SK-N-SH (cell line): ENCODE results near the gene RELT. TPM values are rescaled to one million over a fixed set of nuclear protein-coding genes. Genes with fewer than 3 reads are reported as not detected.

Experiments
- CTCF ChIA-PET: fragments of 300-600, 350-600 bp; formaldehyde crosslinking; extraction: SDS; loops from one replicate; lab custom pipeline; 2021; lab: Yijun Ruan, JAX
- POLR2A ChIA-PET: fragments of 350-600 bp; sonication (Branson Sonifier 250); formaldehyde crosslinking; extraction: SDS; loops from one replicate; lab custom pipeline; 2020; ENCODE audit warnings: antibody characterized with exemption, inconsistent platforms; lab: Yijun Ruan, JAX
- DNase-seq: peaks from one replicate; pipeline ENCODE4 v3.0.0; 2012
- H2AFZ ChIP-seq: fragments of 200-600 bp; sonication (generic); 2 replicates; pipeline ENCODE4 v1.8.1; 2016; ENCODE audit warnings: antibody characterized with exemption, mild to moderate bottlenecking, low read depth
- H3F3A ChIP-seq: fragments of 200-600 bp; sonication (generic); replicated peaks from 2 replicates; pipeline ENCODE3; 2016; ENCODE audit warnings: antibody characterized with exemption, mild to moderate bottlenecking; ENCODE audit not compliant: insufficient read depth
- H3K27ac ChIP-seq, 2 experiments: fragments of 200-500 bp in 1 of 2; fragments of 200-600 bp in 1 of 2; sonication (Bioruptor generic) in 1 of 2; sonication (generic), shearing (Covaris generic) in 1 of 2; 2 replicates each; pipeline versions ENCODE4 v1.5.1 to v1.6.1; 2014 to 2016; ENCODE audit warnings: low read depth in 2 of 2, inconsistent platforms in 1 of 2, low read length in 1 of 2, mild to moderate bottlenecking in 1 of 2, mixed read lengths in 1 of 2
- H3K27me3 ChIP-seq: fragments of 200-600 bp; sonication (generic), shearing (Covaris generic); 2 replicates; pipeline ENCODE4 v1.6.1; 2016; ENCODE audit warnings: mixed run types; ENCODE audit not compliant: insufficient read depth
- H3K36me3 ChIP-seq, 2 experiments: fragments of 200-500 bp in 1 of 2; fragments of 200-600 bp in 1 of 2; sonication (Bioruptor generic) in 1 of 2; sonication (generic) in 1 of 2; replicated peaks in 1 of 2; 2 replicates each; pipeline versions ENCODE3 to v1.5.1; 2014 to 2016; ENCODE audit warnings: low read length in 1 of 2, mild to moderate bottlenecking in 1 of 2; ENCODE audit not compliant: insufficient read depth in 2 of 2, control insufficient read depth in 1 of 2
- H3K4me1 ChIP-seq, 2 experiments: fragments of 200-500 bp in 1 of 2; fragments of 200-600 bp in 1 of 2; sonication (Bioruptor generic) in 1 of 2; sonication (generic), shearing (Covaris generic) in 1 of 2; 2 replicates each; pipeline versions ENCODE4 v1.5.1 to v1.6.1; 2014 to 2016; ENCODE audit warnings: low read depth in 1 of 2, low read length in 1 of 2, mixed run types in 1 of 2; ENCODE audit not compliant: insufficient read depth in 2 of 2, control insufficient read depth in 1 of 2
- H3K4me2 ChIP-seq: fragments of 200-600 bp; sonication (generic), shearing (Covaris generic); 2 replicates; pipeline ENCODE4 v1.6.1; 2017; ENCODE audit warnings: mixed run types
- H3K4me3 ChIP-seq, 2 experiments: fragments of 200-500 bp in 1 of 2; fragments of 200-600 bp in 1 of 2; sonication (Bioruptor generic) in 1 of 2; sonication (generic), shearing (Covaris generic) in 1 of 2; 2 replicates each; pipeline versions ENCODE4 v1.5.1 to v1.8.1; 2014 to 2016; ENCODE audit warnings: low read depth in 2 of 2, inconsistent platforms in 1 of 2, low read length in 1 of 2, mild to moderate bottlenecking in 1 of 2, mixed read lengths in 1 of 2, moderate library complexity in 1 of 2
- H3K79me2 ChIP-seq: fragments of 200-600 bp; sonication (generic); 2 replicates; pipeline ENCODE4 v1.8.1; 2017; ENCODE audit warnings: mild to moderate bottlenecking; ENCODE audit not compliant: insufficient read depth
- H3K9ac ChIP-seq: fragments of 200-600 bp; sonication (generic); 2 replicates; pipeline ENCODE4 v1.6.1; 2017; ENCODE audit warnings: mixed run types
- H3K9me2 ChIP-seq: fragments of 200-600 bp; sonication (generic); 2 replicates; pipeline ENCODE4 v1.6.1; 2017; ENCODE audit warnings: mixed run types
- H3K9me3 ChIP-seq: fragments of 200-600 bp; sonication (generic); 2 replicates; pipeline ENCODE4 v1.6.1; 2017; ENCODE audit warnings: mixed run types, mild to moderate bottlenecking, moderate library complexity
- H4K20me1 ChIP-seq: fragments of 200-600 bp; sonication (generic); 2 replicates; pipeline ENCODE4 v1.6.1; 2017; ENCODE audit warnings: mild to moderate bottlenecking, mixed run types; ENCODE audit not compliant: insufficient read depth
- FOSL2 ChIP-seq: IDR thresholded peaks from 2 replicates; pipeline ENCODE4 v1.4.0; 2012; ENCODE audit warnings: low read depth, mild to moderate bottlenecking, moderate library complexity, borderline replicate concordance
- FOXJ3 ChIP-seq: sonication (generic); formaldehyde crosslinking; IDR thresholded peaks from 2 replicates; pipeline ENCODE4 v1.5.1; 2020; ENCODE audit warnings: mild to moderate bottlenecking, missing genetic modification reagents
- GABPA ChIP-seq: IDR thresholded peaks from 2 replicates; pipeline ENCODE4 v1.4.0; 2012; ENCODE audit warnings: low read depth, mild to moderate bottlenecking
- GATA2 ChIP-seq: sonication (generic); formaldehyde crosslinking; IDR thresholded peaks from 2 replicates; pipeline ENCODE4 v1.5.0; 2020; ENCODE audit warnings: mild to moderate bottlenecking, missing genetic modification reagents
- MEF2A ChIP-seq: IDR thresholded peaks from 2 replicates; pipeline ENCODE4 v1.4.0; 2012; ENCODE audit warnings: low read depth, borderline replicate concordance
- NFIC ChIP-seq: IDR thresholded peaks from 2 replicates; pipeline ENCODE4 v1.4.0; 2012; ENCODE audit warnings: borderline replicate concordance
- NRF1 ChIP-seq: IDR thresholded peaks from 2 replicates; pipeline ENCODE4 v1.6.1; 2012; ENCODE audit warnings: low read depth, mild to moderate bottlenecking, low read length
- RXRA ChIP-seq: IDR thresholded peaks from 2 replicates; pipeline ENCODE4 v1.4.0; 2012; ENCODE audit warnings: low read depth, mild to moderate bottlenecking, borderline replicate concordance
- TCF12 ChIP-seq: IDR thresholded peaks from 2 replicates; pipeline ENCODE4 v1.4.0; 2012
- whole genome bisulfite sequencing: methylation state at CpG from one replicate; pipeline ENCODE4 v1.1.6; 2017; ENCODE audit warnings: low lambda C conversion rate; 5-methylcytosine and 5-hydroxymethylcytosine counted together
- polyA plus RNA-seq, 3 experiments: library from polyadenylated mRNA; depleted of rRNA; stranded (reverse); fragments of >200 nt; gene quantifications; 2 replicates each; pipeline ENCODE4 v1.2.3, GENCODE V29; 2012
- TF ChIP-seq, protein P1 (sequence below): IDR thresholded peaks from 2 replicates; pipeline ENCODE4 v1.4.0; 2012; ENCODE audit warnings: low read depth, borderline replicate concordance
- TF ChIP-seq, protein P2 (sequence below): IDR thresholded peaks from 2 replicates; pipeline ENCODE4 v1.4.0; 2012; ENCODE audit warnings: low read depth
- TF ChIP-seq, protein P3 (sequence below): IDR thresholded peaks from 2 replicates; pipeline ENCODE4 v1.6.1; 2012; ENCODE audit warnings: mild to moderate bottlenecking, low read depth, low read length, moderate library complexity
- TF ChIP-seq, protein P4 (sequence below): IDR thresholded peaks from 2 replicates; pipeline ENCODE4; 2012

The RELT gene
- polyA plus RNA-seq, 1 of the 3 experiments (the other 2 are of a cell fraction), result 4.3 TPM

DNA sequence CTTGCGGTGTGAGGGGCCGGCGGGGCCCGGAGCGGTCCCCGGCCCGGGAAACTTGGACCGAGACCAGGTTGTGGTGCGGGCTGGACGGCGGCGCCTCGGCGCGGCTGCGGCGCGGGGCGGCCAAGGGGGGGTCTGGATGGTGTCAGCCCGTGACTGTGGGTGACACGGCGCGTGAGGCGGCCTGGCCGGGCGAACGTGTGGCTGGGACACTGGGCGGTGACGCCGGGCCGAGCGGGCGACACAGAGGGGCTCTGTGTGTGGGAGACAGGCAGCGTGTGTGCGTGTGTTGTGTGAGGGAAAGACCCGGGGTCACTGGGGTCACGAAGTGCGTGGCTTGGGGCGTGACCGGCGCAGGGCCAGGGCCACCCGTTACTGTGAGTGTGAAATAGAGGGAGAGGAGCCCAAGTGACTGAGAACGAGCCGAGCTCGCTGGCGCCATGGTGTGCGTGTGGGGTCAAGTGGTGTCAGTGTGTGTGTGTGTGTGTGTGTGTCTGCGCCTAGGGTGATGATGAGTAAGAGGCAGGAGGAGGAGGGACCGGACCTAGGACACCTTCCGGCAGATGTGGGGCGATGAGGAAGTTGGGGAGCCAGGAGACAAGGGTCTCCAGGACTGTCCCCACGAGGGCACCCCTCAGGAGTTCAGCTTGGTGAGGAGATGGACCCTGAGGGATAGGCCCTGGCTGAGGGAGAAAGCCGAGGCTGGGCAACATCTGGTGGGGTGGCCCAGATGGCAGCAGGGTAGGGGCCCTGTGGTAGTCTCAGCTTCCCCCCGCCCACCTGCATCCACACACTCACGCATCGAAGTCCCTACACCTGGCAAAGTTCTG is 817 bp downstream of the RELT start (continued):
- TF ChIP-seq RXRA, result no peak
- TF ChIP-seq, protein P1, sequence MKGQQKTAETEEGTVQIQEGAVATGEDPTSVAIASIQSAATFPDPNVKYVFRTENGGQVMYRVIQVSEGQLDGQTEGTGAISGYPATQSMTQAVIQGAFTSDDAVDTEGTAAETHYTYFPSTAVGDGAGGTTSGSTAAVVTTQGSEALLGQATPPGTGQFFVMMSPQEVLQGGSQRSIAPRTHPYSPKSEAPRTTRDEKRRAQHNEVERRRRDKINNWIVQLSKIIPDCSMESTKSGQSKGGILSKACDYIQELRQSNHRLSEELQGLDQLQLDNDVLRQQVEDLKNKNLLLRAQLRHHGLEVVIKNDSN, result no peak

DNA sequence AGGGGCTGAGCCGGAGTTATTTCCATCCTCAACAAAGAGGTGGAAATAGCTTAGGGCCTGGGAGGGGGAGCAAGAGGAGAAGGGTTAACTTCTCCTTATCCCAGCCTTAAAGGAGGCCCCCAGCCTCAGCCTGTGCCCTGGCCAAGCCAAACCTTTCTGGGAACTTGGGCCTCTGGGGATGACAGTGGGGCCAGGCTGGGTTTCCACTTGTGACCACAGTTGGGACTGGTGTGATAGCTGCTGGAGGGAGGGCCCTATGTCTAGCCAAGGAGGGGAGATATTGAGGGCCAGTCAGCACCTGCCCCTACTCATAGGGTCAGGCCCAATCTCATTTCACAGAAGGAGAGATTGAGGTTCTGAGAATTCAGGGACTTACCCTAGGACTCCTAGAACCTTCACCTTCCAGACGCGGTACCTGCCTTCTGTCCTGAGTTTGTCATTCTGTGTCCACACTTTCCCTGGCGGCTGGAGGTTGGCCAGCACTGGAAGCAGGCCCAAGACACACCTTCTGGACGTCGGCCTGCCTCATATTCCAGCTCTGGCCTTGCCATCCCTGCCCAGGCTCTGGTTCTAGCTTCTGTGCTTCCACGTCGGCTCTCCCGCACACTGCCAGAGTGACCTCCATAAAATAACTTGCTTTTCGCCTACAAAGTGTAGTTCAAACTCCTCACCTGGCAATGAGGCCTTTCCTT is 3.1 kb downstream of the RELT start:
- H3K79me2 ChIP-seq, result peaks cover 53% of the 10 kb centered on the region
- H3F3A ChIP-seq, result no peaks in the 10 kb centered on the region
- no peak for DNase-seq
- no peak overlapping the region for H3K9ac ChIP-seq
- H4K20me1 ChIP-seq, result peaks cover 19% of the 10 kb centered on the region; the same call in 1 of the 2 replicates
- no peaks in the 10 kb centered on the region for H3K36me3 ChIP-seq
- H3K9me3 ChIP-seq, result no peaks in the 10 kb centered on the region
- 94% methylated on average over 8 of the region's 10 CpGs for WGBS
- ChIA-PET POLR2A (no interaction called here), CTCF (interaction anchor here (0.8 to 22.4 kb wide), 6 partner anchors 9 to 282 kb away, joined by 3 to 313 read pairs (median 3); no protein-coding TSS in a partner anchor)
- TF ChIP-seq TCF12 (no peak), GATA2 (CRISPR knock-in tag) (no peak), FOXJ3 (CRISPR knock-in tag) (no peak), GABPA (no peak), NFIC (no peak), NRF1 (no peak), FOSL2 (no peak), MEF2A (no peak)
- TF ChIP-seq, protein P2, sequence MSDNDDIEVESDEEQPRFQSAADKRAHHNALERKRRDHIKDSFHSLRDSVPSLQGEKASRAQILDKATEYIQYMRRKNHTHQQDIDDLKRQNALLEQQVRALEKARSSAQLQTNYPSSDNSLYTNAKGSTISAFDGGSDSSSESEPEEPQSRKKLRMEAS, result no peak
- TF ChIP-seq, protein P3, sequence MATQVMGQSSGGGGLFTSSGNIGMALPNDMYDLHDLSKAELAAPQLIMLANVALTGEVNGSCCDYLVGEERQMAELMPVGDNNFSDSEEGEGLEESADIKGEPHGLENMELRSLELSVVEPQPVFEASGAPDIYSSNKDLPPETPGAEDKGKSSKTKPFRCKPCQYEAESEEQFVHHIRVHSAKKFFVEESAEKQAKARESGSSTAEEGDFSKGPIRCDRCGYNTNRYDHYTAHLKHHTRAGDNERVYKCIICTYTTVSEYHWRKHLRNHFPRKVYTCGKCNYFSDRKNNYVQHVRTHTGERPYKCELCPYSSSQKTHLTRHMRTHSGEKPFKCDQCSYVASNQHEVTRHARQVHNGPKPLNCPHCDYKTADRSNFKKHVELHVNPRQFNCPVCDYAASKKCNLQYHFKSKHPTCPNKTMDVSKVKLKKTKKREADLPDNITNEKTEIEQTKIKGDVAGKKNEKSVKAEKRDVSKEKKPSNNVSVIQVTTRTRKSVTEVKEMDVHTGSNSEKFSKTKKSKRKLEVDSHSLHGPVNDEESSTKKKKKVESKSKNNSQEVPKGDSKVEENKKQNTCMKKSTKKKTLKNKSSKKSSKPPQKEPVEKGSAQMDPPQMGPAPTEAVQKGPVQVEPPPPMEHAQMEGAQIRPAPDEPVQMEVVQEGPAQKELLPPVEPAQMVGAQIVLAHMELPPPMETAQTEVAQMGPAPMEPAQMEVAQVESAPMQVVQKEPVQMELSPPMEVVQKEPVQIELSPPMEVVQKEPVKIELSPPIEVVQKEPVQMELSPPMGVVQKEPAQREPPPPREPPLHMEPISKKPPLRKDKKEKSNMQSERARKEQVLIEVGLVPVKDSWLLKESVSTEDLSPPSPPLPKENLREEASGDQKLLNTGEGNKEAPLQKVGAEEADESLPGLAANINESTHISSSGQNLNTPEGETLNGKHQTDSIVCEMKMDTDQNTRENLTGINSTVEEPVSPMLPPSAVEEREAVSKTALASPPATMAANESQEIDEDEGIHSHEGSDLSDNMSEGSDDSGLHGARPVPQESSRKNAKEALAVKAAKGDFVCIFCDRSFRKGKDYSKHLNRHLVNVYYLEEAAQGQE, result no peak
- TF ChIP-seq, protein P4, sequence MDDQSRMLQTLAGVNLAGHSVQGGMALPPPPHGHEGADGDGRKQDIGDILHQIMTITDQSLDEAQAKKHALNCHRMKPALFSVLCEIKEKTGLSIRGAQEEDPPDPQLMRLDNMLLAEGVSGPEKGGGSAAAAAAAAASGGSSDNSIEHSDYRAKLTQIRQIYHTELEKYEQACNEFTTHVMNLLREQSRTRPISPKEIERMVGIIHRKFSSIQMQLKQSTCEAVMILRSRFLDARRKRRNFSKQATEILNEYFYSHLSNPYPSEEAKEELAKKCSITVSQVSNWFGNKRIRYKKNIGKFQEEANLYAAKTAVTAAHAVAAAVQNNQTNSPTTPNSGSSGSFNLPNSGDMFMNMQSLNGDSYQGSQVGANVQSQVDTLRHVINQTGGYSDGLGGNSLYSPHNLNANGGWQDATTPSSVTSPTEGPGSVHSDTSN, result no peak
- no peaks in the 10 kb centered on the region for H3K9me2 ChIP-seq
- H3K4me3 ChIP-seq, result no peak overlapping the region
- H3K4me1 ChIP-seq, result peaks cover 7 to 22% of the 10 kb centered on the region in 2 experiments; a peak in 2 of 4 replicates
- H2AFZ ChIP-seq, result no peak overlapping the region
- no peak overlapping the region for H3K27ac ChIP-seq
- no peaks in the 10 kb centered on the region for H3K27me3 ChIP-seq
- no peak overlapping the region for H3K4me2 ChIP-seq
